HG03025 (cell line): ENCODE data around the gene ODAM.
"Not testable (repeated sequence)": the region's sequence is repeated elsewhere in the genome, so short reads cannot be mapped to it uniquely, and the experiment has no call there.

Source experiments
- ATAC-seq: cut with Tn5 transposase; IDR thresholded peaks from one replicate; pipeline ENCODE4 v1.9.1; 2021; ENCODE audit warnings: mild to moderate bottlenecking, moderate library complexity; ENCODE audit not compliant: unreplicated experiment, low FRiP score

ODAM gene, protein sequence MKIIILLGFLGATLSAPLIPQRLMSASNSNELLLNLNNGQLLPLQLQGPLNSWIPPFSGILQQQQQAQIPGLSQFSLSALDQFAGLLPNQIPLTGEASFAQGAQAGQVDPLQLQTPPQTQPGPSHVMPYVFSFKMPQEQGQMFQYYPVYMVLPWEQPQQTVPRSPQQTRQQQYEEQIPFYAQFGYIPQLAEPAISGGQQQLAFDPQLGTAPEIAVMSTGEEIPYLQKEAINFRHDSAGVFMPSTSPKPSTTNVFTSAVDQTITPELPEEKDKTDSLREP

DNA sequence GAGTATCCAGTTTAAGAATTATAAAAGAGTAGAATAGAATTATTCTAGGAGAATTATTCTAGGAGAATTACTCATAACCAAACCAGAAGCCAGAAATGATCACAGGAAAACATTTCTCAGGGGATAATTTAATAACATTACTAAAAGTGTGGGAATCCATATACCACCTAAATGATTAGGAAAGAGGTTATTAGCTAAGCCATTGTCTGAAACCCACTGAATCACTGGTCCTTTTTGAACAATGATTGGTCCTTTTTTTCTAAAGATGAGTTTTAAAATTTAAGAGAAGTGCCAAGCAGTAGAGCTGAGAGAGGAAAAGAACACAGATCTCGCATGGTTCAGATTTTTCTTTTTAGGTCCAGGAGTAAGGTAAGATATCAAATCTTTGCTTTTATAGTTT, at the start of gene ODAM:
ODAM (plus strand) TSS at position 301 of the 400 bp plus-strand sequence. CDS start 819 bp downstream, outside the sequence.
- no peak for ATAC-seq

DNA sequence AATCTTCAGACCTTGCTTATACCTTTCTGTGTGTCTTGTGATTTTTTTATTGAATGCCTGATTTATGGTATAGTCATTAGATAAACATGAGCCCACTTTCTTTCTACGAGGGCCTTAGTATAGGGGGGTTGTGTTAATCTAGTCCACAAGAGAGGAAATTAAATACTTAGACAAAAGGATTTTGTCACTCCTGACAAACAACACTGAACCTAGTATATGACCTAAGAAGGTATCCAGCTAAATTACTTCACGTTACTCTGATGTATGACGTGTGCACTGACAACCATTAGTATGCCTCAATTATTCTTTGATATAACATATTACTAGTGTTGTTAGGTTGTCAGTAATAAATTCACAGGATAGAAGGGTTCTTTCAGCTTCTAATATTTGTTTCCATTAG, 44.3 kb upstream of the ODAM start:
- no peak for ATAC-seq

DNA sequence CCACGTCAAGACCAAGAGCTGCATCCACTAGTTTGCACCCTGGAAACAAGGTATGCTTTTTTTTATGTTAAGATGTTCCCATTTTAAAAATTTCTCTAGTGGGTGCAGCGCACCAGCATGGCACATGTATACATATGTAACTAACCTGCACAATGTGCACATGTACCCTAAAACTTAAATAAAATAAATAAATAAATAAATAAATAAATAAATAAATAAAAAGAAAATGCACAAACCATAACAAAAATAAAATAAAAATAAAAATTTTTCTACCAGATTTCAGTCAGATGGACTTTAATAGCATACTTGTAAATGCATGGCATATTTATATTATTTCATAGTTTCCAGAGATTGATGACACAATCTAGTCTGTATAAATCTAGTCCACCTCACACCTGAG, 43.4 kb upstream of the ODAM start:
- no peak for ATAC-seq

DNA sequence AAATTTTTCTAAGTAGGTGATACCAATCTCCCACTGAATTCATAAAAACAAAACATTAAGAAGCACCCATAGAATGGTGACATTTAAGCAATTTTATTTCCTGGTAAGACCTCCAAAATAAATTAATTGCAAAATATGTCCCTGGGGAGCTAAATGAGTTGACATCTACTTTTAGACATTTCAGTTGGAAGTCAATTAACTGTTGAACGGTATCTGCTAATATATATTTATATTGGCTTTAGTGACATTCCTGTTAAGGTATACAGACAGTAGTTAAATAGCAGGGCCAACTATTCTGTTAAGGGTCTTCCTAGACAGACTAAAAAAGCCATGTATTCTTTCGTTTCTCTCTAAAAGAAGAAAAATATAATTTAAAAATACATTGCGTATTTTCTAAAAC, 41.6 kb upstream of the ODAM start, which contains the start of gene PRR27:
PRR27 (plus strand) TSS at position 301 of the 400 bp plus-strand sequence. CDS start 139 bp downstream, outside the sequence.
- no peak for ATAC-seq

DNA sequence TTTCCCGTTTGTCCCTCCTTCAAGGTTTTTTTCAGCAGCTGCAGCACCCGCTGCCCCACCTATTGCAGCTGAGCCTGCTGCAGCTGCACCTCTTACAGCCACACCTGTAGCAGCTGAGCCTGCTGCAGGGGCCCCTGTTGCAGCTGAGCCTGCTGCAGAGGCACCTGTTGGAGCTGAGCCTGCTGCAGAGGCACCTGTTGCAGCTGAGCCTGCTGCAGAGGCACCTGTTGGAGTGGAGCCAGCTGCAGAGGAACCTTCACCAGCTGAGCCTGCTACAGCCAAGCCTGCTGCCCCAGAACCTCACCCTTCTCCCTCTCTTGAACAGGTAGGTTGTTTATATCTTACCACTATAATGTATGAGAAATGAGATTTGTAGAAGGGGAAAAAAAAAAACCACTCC, 36.9 kb upstream of the ODAM start:
- ATAC-seq, result no peak

DNA sequence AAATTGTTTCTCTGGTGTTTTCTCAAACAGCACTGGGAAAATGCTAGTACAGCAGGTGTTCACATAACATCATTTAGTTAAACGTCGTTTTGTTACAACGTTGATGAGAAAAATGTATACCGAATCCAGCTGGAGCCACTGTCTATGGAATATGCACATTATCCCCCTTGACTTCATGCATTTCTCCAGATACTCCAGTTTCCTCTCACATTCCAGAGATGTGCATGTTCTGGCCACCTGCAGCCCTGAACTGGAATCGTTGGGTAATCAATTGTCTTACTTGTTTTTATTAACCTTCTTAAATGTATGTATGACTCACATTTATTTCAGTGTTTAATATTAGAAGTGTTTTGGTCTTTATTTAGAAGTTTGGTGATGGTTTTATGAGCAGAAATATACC, 18.4 kb upstream of the ODAM start:
- no peak for ATAC-seq

DNA sequence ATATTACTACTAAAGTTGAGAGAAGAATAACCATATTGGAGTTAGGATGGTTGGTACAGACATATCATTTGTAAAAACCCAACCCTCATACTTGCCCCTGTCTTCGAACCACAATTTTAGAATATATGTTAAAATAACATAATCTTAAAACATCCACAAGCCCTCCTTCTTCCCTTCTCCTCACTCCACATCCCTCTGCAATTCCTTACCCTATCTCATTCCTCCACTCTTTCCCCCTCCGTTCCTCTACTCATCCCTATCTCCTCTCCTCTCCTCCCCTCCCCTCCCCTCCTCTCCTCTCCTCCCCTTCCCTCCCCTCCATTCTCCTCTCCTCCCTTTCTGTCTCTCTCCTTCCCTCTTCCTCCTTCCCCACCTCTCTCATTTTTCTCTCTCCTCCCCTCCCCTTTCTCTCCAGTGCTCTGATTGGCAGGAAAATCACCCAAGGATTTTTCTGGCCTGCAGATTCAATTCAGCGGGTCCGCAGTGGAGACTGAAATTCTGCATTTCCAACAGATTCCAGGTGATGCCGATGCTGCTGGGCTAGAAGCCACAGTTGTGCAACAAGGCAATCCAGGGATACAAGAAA, 17.4 kb upstream of the ODAM start:
- no peak for ATAC-seq

DNA sequence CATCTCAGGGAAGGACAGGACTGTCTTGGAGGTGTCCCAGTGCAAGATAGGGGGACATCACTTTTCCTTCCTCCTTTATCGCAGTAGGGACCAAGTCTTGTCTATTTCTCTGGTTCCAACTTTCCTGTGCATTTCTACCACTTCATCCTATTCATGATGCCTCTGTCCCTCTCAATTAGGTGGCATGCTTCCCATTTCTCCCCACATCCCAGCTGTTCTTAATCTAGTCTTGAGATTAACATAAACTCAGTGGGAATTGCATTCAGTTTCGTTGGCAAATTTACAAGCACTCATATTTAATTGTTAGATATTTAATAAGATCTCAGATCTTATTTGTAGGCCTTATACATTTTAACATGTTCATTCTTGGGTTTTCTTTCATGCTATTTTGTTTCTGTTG, 15.7 kb upstream of the ODAM start:
- ATAC-seq, result no peak

DNA sequence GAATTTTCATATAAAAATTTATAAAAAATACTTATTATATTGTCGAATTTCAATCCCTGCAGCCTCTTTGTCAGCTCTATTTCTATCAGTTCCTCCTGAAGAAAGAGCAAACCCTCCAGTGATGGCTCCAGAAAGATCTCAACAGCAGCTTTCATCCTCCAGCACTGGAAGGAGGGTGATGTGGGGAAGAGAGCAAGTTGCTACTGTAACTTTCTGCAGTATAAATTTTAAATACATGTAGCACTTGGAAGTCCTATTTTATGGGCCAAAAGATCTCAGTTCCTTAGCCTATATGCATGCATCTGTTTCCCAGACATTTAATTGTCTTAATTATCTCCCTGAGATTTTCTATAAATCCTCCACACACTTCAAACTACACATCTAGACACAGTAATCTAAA, 13.7 kb upstream of the ODAM start:
- ATAC-seq, result no peak

DNA sequence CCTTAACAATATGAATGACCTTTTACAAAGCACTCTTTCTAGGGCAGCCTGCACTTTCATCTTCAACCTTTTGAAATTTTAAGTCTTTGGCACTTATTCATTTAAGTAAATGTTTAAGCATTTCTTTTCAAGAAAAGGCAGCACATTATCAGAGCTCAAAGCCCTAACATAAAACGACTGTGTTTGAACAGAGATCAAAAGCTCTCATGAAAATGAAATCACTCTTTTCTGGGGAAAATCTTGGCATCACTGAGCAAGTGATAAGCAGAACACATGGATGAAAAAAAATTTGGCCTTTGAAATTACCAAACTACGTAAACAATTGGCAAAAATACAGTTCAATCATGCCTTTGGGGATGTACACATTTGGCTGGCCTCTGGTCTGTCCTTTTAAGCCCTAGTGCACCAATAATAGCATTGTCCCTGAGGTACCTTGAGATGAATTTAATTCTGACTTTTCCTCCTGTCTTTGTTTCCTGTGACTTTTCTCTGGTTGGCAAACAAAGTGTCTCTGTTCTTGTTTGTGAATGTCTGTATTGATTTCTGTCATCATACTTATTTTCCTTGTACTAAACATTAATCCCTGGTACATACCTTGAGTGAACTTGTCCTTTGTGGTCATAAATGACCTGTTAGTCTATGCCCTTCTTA, 12.9 kb upstream of the ODAM start:
- ATAC-seq, result no peak

DNA sequence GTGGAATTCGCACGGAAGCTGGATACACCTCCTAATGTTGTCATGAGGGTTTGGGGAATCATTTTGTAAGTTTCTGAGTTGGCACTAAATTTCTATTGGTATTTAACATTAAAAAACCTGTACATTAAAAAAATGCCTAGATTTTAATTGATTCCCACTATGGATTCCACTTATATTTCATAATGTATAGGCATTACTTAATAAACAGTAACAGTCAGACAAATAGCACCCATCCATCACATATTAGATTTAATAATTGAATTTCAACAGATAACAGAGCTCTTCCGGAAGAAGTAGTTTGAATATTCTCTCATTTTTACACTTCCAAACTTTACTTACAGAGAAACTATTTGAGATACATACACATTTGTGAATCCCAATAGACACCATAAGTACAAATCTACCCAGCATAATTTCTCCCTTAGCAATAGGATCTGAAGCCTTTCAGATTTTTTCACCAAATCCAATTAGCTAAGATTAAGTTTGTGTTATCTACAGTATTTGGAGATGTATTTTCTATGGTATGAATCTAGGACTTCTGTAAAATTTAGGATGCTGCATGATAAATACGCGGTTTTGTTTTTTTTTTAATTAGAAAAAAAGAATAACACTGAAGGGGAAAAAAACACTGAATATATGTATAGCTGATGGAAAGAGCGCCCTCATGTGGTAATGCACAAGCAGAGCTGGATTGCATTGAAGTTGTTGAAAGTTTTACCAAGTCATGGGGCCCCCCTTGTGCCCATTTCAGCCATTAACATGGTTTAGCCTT, 12.2 kb upstream of the ODAM start:
- ATAC-seq, result peak; percentile 69

DNA sequence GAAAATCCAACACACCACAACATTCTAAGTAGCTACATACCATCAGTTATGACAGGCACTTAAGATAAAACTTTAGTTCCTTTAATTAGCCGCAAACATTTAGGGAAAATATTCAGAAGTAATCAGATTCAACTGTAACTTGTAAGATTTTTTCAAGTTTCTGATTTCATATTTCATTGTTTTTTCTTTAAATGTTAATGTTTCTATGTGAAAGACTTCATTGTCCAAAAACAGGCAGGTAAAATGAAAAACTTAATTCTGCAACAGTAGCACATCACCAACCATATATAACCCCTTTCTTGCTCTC, 11.6 kb upstream of the ODAM start:
- no peak for ATAC-seq

DNA sequence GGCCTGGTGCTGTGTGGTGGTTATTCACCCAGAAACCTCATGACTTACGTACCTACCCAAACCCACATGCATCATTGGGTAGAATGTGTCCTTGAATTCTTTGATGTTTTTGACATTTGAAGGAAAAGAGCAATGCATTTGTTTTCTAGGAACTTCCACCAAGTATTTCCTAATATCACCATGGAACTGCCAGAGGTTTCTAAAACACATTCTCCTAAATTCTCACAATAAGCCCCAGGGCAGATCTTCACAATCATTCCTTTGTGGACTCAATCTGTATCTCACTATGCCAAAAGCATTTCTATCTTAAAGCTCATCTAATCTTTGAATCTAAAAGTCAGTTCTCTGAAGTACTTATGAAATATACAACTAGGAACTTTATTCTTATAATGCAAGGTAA, 8.3 kb upstream of the ODAM start:
- ATAC-seq, result no peak

DNA sequence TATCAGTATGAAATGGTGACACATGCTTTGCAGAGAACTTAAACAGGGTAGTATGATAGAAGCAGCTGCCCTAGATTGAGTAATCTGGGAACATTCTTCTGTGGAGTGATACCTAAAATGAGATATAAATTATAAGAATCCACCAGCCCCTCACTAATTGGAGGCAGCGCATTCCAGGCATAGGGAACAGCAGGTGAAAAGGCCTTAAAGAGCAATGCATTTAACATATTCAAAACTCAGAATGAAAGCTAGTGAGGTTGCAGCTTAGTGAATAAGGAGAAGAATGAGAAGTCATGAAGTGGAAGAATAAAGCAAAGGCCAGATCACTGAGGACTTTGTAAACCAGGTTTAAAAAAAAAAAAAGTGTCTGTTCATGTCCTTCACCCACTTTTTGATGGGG, 4.9 kb upstream of the ODAM start:
- ATAC-seq, result no peak

DNA sequence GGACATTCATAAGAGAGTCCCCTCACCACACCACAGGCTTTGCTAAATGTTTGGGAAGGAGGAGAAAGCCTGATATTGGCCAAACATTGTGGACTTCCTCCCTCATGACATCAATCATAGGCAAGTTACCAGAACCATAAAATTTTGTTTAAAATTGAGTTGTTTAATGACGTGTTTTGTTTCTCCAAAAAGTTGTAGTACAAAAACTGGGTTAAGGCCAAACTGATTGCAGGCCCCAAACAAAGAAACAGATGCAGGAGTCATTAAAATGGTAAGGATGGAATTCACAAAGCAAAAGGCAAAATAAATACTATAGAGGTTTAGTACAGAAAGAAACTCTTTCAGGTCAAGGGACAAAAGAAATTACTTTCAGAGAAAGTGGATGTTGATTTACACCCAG, 3.9 kb upstream of the ODAM start:
- no peak for ATAC-seq

DNA sequence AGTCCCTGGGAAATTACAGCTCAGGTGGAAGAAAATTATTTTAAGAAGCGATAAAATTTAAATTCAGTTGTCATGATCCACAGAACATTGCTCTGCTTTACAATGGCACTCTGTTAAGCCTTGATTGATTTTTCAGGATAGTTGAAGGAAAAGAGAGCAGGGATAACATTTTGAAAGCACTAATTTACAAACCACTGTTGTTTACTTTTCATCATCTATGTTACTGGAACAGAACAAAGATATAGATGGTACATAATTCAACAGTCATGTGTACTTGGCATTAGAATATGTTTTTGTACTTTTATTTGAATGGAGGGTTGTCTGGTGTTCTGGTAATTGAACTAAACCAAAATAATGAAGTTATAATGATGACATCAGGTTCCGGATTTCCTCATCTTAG, 2.6 kb upstream of the ODAM start:
- ATAC-seq, result no peak

DNA sequence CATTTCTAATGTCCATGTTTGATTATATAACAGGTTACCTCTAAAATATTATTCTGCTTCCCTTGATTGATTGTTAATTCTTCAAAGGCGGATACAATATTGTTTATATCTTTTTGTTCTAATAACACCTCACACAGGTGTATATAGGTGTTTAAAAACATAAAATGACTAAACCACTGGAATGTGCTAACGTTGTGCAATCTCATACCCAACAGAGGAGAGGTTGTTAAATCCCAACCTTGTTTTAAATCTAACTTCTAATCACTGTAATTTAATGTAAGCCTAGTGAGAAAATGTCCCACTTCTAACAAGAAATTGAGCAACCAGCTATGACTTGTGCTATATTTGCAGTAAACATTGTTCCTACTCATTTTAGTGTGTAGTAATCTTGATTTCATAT, 1.3 kb downstream of the ODAM start:
- no peak for ATAC-seq

DNA sequence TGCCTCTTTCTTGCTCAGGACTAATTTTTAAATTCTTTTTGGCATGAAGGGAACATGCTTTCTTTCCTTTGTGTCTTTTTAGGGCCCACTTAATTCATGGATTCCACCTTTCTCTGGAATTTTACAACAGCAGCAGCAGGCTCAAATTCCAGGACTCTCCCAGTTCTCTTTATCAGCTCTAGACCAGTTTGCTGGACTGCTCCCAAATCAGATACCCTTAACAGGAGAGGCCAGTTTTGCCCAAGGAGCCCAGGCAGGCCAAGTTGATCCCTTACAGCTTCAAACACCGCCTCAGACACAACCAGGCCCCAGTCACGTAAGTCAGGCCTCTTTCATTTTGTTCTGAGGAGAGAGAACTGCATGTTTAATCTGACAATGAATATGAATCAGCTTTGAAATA, 2.3 kb downstream of the ODAM start:
- no peak for ATAC-seq

DNA sequence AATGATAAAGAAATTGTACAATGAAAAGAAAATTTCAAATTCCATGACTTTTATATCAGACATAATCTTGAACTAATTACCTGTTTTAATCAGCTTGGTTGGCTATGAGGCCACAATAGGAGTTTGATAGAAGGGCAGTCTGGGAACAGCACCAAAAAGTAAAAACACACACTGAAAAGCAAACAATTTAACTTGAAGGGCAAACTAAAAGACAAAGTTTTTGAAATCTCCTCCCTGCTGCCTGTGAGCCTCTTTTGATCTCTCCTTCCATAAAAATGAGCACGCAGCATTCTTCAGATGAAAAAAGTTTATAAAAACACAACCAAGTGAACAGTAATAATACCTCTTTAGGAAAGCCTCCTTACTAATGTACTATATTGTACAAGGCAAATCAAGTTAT, 8.1 kb downstream of the ODAM start:
- ATAC-seq, result no peak

DNA sequence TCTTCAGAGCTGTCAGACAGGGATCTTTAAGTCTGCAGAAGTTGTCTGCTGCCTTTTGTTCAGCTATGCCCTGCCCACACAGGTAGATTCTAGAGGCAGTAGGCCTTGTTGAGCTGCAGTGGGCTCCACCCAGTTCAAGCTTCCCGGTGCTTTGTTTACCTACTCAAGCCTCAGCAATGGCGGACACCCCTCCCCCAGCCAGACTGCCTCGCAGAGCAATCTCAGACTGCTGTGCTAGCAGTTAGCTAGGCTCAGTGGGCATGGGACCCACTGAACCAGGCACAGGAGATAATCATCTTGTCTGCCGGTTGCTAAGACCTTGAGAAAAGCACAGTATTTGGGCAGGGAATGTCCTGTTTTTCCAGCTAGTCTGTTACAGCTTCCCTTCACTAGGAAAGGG, 17.2 kb downstream of the ODAM start:
- ATAC-seq, result not testable (repeated sequence)

DNA sequence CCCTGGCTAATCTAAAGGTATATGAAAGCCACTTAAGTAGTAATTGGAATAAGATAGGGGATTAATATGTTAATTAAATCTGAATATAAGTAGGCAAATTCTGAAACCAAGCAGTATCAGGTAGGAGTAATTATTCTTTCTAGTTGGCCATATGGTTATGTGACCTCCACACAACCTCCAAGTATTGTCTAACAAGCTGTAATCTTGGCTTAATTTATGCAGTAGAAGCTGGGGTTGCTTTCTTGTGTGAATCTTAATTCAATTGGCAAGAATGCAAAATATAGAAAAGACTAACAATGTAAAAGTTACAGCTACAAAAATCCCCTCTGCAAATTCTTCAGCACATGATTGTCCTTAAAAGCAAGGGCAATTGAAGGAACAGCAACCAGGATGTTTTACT, 20.6 kb downstream of the ODAM start:
- ATAC-seq, result not testable (repeated sequence)
